HG03095 (cell line): Measurements from ENCODE around the gene FER.

Source experiments
- ATAC-seq: cut with Tn5 transposase; IDR thresholded peaks from one replicate; pipeline ENCODE4 v1.9.1; 2021; ENCODE audit warnings: moderate library complexity; ENCODE audit not compliant: unreplicated experiment

The FER gene

DNA sequence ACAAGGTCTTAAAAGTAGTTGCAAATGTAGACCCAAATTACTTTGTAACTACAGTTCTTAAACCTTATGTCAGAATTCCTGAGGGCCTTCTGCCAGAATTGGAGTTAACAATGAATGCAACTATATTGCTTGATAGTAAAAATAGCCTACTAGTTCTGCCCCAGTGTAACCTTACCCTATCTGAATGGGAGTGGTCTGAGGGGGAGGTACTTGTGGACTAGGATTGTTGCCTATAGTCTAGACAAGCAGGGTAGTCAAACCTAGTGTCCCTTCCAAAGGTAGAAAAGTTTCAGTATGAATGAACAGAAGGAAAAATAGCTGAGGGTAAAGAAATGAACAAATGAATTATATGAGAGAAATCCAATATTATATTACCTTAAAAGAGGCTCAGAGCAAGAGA is 419.9 kb downstream of the FER start:
- ATAC-seq: no peak

DNA sequence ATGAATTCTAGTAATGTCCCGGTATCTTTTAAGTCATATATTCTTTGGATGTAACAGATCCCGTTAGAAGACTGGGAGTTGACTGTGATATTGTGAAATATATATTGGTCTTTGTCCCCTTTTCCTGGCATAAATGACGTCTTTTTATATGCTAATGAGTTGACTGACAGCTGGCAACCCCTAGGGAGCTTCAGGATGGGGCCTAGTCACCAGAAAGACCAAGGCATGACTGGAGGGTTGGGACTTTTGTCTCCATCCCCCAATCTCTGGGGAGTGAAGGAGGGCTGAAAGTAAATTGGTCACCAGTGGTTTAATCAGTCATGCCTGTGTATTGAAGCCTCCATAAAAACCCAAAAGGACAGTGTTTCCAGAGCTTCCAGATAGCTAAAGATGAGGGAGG is 420.5 kb downstream of the FER start:
- ATAC-seq: no peak

DNA sequence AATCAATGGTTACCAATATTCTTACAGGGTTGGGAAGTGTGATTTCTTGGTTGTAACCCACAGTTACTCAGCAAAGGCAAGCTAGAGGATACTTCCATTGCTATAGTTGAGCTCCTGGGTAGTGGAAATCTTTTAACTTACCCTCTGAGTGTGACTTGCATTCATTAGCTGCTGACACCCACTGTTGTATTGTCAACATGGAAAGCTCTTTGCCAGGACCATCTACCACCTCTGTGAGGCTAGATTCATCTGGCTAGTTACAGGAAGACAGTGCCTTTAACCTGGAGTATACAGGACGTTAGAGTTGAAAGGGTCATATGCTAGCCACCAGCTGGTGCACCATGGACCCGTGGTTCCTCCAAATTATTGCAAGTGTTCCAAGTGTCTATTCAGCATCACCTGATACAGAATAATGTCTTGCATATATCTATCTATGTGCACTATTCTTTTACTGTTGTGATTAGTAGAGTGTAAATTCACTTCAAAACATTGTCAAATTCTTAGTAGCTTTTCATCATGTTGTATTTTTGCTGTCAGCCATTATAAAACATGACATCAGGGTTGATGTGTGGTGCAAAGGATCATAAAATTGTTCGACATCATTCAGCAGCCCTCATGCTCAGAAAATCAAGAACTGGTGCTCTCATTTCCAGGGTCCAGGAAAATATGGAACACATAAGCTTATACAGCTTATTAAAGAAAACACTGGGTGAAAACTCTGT is 423.1 kb downstream of the FER start:
- ATAC-seq: no peak

- peak; percentile 65 for ATAC-seq
Measured at GRCh38 chr5:109171437-109172073, 423.9 kb downstream of the FER start.

GRCh38 chr5:109173036-109173794 is 425.5 kb downstream of the FER start:
- ATAC-seq: no peak

DNA sequence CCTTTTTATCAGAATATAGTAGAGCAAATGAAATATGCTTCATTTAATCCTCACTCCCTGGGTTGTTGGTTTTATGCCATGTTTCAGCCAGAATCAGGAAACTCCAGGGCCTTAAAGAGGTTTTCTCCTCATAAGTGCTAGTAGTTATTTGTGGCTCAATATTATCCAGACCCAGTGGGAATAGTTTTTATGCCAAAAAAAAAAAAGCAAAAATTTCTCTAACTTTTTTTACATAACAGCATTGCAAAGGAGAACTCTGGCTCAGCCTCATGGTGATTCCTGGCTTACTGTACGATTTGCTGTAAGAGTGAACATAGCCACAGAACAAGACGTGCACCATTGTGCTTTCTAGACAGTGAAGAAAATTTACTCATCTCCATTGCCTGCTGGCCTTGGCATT is 429.5 kb downstream of the FER start:
- no peak for ATAC-seq

GRCh38 chr5:109177782-109178181 is 430.1 kb downstream of the FER start:
- ATAC-seq: no peak

DNA sequence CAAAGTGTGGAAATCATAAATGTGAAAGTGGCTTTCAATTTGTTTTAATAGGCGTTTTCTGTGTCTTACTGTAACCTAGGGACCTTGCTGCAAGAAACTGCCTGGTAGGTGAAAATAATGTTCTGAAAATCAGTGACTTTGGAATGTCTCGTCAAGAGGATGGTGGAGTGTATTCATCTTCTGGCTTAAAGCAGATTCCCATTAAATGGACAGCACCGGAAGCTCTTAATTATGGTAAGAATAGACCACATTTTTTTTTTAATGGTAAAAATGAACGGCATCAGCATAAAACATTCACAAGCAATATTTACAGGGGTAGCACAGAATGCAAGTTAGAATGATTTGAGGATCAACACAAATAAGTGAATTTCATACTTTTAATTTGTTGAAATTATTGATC is 433.0 kb downstream of the FER start:
- no peak for ATAC-seq

DNA sequence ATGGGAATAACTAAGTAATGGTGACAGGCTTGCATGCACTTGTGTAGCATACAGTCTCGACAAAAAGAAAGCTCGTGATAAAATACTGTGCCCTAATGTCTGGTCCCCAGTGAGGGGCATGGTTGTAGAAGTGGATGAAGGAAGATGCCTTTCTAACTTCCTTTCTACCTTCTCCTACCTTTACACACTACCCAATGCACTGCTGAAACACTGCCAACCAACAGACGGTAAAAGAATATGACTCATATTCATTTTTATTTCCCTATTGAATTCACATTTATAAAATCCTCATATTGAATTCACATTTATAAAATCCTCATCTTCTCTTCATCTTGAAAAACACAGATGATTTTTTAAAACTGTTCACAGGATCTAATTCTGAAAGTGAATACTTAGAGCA is 439.1 kb downstream of the FER start:
- ATAC-seq: no peak

GRCh38 chr5:109191153-109191558 is 443.5 kb downstream of the FER start:
- ATAC-seq: peak; percentile 54

DNA sequence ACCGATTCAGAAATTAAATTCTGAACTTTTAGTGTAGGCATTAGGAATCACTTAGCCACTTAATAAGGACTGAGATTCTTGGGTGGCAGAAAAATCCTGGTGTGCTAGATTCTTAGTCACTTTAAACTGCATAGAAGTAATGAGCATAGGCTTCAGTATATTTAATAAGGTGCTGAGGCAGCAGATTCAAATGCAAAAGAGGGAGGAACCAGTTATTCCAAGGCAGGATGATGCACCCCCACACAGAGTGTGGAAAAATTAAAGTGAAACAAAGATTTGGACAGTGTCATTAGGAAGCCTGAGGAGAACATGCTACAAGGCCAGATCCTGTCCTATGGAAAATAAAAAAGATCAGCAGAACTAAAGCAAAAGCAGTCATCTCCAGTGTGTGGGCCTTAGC is 444.3 kb downstream of the FER start:
- ATAC-seq: no peak

DNA sequence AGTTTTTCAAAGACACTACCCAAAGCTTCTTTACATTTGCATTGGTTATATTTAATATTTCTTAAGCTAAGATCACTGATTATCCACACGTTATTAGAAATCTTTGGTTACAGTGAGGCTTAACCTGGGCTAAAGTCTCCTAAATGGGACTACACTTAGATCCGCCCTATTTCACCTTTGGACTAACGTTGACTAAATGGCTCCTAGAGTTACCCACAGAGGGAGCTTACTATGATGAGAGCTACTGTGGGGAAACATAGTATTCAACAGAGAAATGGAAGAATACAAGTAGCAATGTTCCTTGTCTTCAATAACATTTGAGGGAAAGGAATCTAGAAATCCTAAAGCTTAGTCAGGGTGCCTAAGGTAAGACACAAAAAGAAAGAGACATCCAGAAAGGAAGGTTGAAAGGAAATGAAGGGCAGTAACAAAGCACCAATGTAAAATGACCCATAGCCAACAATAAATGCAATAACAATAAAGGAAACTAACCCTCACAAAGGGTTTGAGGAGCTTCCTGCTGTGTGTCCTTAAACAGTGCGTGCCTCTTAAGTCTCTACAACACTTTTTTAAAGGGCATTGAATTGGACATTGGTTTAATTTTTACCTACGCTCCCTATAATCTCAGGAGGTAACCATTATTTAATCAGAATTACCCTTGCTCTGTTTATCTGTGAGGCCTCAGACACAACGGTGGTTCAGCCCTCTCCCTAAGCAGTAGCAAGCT is 445.0 kb downstream of the FER start:
- ATAC-seq: no peak

DNA sequence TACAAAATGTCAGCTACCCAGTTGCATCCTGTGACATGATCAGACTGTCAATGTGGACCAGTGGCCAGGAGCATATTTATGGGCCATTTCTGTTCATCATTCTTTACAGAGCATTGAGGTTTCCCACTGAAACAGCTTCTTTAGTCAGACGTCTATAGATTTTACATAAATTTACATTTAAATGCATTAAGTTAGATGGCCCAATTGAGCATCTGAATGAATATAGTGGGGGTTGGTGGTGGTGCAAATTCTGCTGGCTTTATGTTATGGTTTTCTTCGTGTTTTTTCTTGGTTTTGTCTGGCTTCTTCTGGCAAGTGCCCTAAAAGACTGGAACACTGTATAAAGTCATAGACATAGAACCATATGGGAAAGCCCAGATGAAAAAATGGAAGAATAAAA is 448.0 kb downstream of the FER start:
- ATAC-seq: no peak

DNA sequence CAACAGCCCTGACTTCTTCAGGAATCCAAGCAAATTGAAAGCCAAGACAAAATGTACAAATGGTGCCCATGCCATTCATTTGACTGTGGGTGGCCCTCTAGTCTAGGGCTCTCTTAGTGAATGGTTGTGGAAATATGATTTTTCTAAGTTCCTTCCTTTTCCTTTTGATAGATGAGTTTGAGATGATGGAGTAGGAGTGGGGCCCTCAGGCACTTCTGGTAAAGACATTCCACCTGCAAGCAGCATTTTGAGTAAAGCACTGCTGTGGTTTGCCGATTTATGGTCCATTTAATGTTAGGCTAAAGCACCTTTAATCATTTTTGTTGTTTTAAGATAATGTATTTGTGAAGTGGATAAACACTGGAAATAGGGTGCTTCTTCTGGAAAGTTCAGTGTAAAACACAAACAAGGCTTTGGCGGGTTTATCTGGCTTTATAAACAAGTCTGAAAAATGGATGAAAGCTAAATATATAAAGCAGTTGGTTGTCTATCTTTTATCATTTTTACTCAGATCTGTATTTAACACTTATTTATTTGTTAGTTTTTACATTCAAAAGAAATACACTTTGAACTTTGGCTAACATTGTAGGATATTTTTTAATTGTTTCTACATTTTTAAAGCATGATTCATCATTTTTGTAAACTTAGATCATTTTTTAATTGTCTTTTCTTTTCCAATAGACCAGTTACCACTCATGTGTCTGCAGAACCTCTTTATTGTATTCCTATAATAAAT is 448.6 kb downstream of the FER start:
- ATAC-seq: no peak

DNA sequence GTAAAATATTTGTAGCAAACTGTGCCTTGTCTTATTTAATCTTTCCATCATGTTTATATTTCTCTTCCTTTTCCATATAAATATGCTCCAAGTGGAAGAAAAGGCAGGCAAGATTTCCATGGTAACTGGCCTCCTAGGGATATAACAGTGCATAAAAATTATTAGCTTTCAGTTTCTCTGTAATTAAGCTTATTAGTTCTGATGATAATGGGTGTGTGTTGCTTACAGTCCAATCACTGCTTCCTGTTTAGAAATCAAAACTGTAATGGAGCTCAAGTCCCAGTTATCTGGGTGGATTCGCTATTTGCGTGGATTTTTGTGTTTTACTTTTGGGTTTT is 449.1 kb downstream of the FER start:
- no peak for ATAC-seq

- no peak for ATAC-seq
Measured at GRCh38 chr5:109199289-109199688, 451.6 kb downstream of the FER start.

GRCh38 chr5:109199799-109200620 is 452.3 kb downstream of the FER start:
- no peak for ATAC-seq

GRCh38 chr5:109215040-109215439 is 467.3 kb downstream of the FER start:
- ATAC-seq: no peak

- ATAC-seq: no peak
Measured at GRCh38 chr5:109218818-109219217, 471.1 kb downstream of the FER start.

DNA sequence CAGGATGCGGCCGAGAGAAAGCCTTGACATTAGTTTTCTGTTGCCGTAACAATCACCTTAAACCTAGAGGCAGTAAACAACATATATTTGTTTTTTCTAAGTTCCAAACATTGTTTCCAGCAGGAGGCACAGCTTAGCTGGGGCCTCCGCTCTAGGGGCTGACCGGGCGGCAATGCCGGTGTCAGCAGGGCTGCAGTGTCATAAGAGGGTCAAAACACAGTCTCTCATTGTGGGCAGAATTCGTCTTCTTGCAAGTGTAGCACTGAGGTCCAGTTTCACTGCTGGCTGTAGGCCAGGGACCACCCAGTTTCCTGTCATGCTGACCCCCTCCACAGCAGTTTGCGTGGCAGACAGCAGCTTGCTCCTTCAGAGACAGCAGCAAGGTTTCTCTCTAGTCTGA is 475.8 kb downstream of the FER start:
- no peak for ATAC-seq
